ENCODE data around the gene TSSK6. TPM values are rescaled to one million over a fixed set of nuclear protein-coding genes. Genes with fewer than 3 reads are reported as not detected.

TSSK6 gene
- total and polyA plus RNA-seq, 2 of the 4 experiments (the other 2 are of a cell fraction), result 1.3 to 2.2 TPM

DNA sequence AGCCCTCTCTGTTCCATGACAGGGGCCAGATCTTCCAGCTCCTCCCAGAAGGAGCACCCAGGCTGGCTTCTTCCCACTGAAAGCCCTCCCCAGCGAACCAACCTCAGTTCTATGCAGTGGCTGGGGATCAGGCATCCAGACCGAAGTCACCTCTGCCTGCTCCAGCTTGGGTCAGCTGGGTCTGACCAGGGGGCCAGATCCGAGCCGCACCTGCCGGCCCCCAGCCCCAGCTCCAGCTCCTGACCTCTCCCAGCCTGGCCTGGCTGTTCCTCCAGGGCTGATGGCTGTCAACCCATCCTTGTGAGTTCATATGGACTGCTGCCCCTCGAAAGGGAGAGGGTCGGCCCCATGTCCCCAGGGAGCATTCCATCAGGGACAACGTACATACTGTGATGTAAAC, 8.0 kb downstream of the TSSK6 start:
- no peak overlapping the region for H4K5ac ChIP-seq (ENCODE audit: low read depth, low read length)
- no peak overlapping the region for H2BK5ac ChIP-seq (ENCODE audit: low read depth, low read length, poor library complexity, severe bottlenecking)
- ChIA-PET CTCF (interaction anchor here (1.1 kb wide), 1 partner anchor 165 kb away, joined by 3 read pairs; no protein-coding TSS in a partner anchor), POLR2A (ENCODE audit: unreplicated experiment) (no interaction called here)
- H3K4me3 ChIP-seq (ENCODE audit: insufficient read depth, low read depth, low read length), result no peak overlapping the region
- H4K20me1 ChIP-seq (ENCODE audit: insufficient read depth, low read length), result no peaks in the 10 kb centered on the region; the same call in 1 of the 2 replicates
- no peaks in the 10 kb centered on the region for H3K9me3 ChIP-seq (ENCODE audit: control insufficient read depth, insufficient read depth, low read length)
- no peak overlapping the region for H4K91ac ChIP-seq (ENCODE audit: insufficient read depth, low read depth, low read length)
- dilution Hi-C loops (cut with HindIII; ENCODE audit: low sequenced_read_pairs, unreplicated experiment) (no loop called here), in situ Hi-C loops (cut with MboI; ENCODE audit: low sequenced_read_pairs) (no loop called here), intact Hi-C loops (cut with micrococcal nuclease) (no loop called here)
- H3K9ac ChIP-seq (ENCODE audit: low read depth, low read length), result no peak overlapping the region
- H3K23ac ChIP-seq (ENCODE audit: low read depth, low read length), result no peak overlapping the region
- H2AK5ac ChIP-seq (ENCODE audit: low read depth, low read length), result no peak overlapping the region
- H3K27ac ChIP-seq (ENCODE audit: insufficient read depth, low read length), result no peak overlapping the region
- no peak for ATAC-seq (ENCODE audit: low read depth)
- H3K36me3 ChIP-seq (ENCODE audit: control insufficient read depth, insufficient read depth, low read length), result peaks cover 39% of the 10 kb centered on the region
- no peak overlapping the region for H2AK9ac ChIP-seq (replicated peaks; ENCODE audit: low read depth, low read length, poor library complexity)
- H2BK15ac ChIP-seq (ENCODE audit: low read depth, low read length), result no peak overlapping the region
- TF ChIP-seq CEBPB (IDR thresholded peaks at IDR 0.05; ENCODE audit: low read depth, low read length) (no peak), POLR2A (IDR thresholded peaks at IDR 0.05; ENCODE audit: low read depth, low read length) (no peak), NFE2L2 (IDR thresholded peaks at IDR 0.05; ENCODE audit: low read depth, low read length) (no peak), MXI1 (IDR thresholded peaks at IDR 0.05; ENCODE audit: borderline replicate concordance, low read depth, low read length) (no peak), CTCF (conservative IDR thresholded peaks at IDR 0.05; ENCODE audit: low read depth, low read length) (no peak), RFX5 (IDR thresholded peaks at IDR 0.05; ENCODE audit: low read depth, low read length) (no peak), ELK1 (IDR thresholded peaks at IDR 0.05; ENCODE audit: borderline replicate concordance, low read depth, low read length) (no peak), BHLHE40 (IDR thresholded peaks at IDR 0.05; ENCODE audit: low read depth, low read length) (no peak), MAFK (IDR thresholded peaks at IDR 0.05; ENCODE audit: low read depth, low read length) (no peak), CHD1 (IDR thresholded peaks at IDR 0.05; ENCODE audit: low read depth, low read length) (no peak), RAD21 (IDR thresholded peaks at IDR 0.05; ENCODE audit: low read length) (no peak), FOS (IDR thresholded peaks at IDR 0.05; ENCODE audit: low read depth, low read length) (no peak), SMC3 (IDR thresholded peaks at IDR 0.05; ENCODE audit: low read depth, low read length) (no peak), MAZ (IDR thresholded peaks at IDR 0.05; ENCODE audit: borderline replicate concordance, low read depth, low read length) (no peak), RCOR1 (IDR thresholded peaks at IDR 0.05; ENCODE audit: insufficient replicate concordance, low read length) (no peak)
- TF ChIP-seq, protein P1, sequence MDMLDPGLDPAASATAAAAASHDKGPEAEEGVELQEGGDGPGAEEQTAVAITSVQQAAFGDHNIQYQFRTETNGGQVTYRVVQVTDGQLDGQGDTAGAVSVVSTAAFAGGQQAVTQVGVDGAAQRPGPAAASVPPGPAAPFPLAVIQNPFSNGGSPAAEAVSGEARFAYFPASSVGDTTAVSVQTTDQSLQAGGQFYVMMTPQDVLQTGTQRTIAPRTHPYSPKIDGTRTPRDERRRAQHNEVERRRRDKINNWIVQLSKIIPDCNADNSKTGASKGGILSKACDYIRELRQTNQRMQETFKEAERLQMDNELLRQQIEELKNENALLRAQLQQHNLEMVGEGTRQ (IDR thresholded peaks at IDR 0.05; ENCODE audit: low read depth, low read length), result no peak
- 100% methylated on average over 2 of the region's 8 CpGs; no CpG with 5 or more reads in 1 of the 2 experiments for WGBS, 2 experiments (ENCODE audit: extremely low coverage in 2 of 2, insufficient read length in 1 of 2)
- H3K4me2 ChIP-seq (ENCODE audit: low read depth, low read length), result no peak overlapping the region
- H3K79me1 ChIP-seq (ENCODE audit: low read depth in 1 of 2, low read length in 2 of 2), result peaks cover 0 to 3% of the 10 kb centered on the region in 2 experiments; a peak in 2 of 4 replicates
- H4K8ac ChIP-seq (ENCODE audit: low read depth in 2 of 2, low read length in 2 of 2), result no peak overlapping the region
- H3K56ac ChIP-seq (ENCODE audit: extremely low read depth, insufficient read depth, low read length), result no peak overlapping the region
- H3K18ac ChIP-seq (ENCODE audit: low read depth, low read length), result no peak overlapping the region
- H2BK120ac ChIP-seq (ENCODE audit: low read depth, low read length), result no peak overlapping the region
- no peak overlapping the region for H2AFZ ChIP-seq (replicated peaks; ENCODE audit: low read length, poor library complexity)
- no TSS peak for BruUV-seq (replicated peaks)
- H3K4ac ChIP-seq (ENCODE audit: low read depth, low read length), result no peak overlapping the region
- H3K27me3 ChIP-seq (ENCODE audit: control insufficient read depth, insufficient read depth, low read length), result no peaks in the 10 kb centered on the region
- no peak for DNase-seq
- H3K9me1 ChIP-seq (ENCODE audit: insufficient read depth, low read length), result peaks cover 5% of the 10 kb centered on the region; the same call in 1 of the 2 replicates
- H2BK20ac ChIP-seq (ENCODE audit: low read depth, low read length), result no peak overlapping the region
- no peaks in the 10 kb centered on the region for H3K4me1 ChIP-seq (ENCODE audit: control insufficient read depth, insufficient read depth, low read length)
- no peak overlapping the region for H3K14ac ChIP-seq (replicated peaks; ENCODE audit: low read depth, low read length)

Measured in IMR-90 (cell line).